Tibial nerve (tissue), 4 donors: Measurements from ENCODE around the gene CNTN5.

Experiments used
- CTCF ChIP-seq, 5 experiments: fragments of 200-600 bp in 3 of 5; fragments of 450-650 bp in 2 of 5; sonication (generic) in 3 of 5; IDR thresholded peaks; one replicate each; pipeline ENCODE4 v1.5.1; 2016 to 2019; ENCODE audit warnings: antibody characterized with exemption in 5 of 5, mild to moderate bottlenecking in 3 of 5, moderate library complexity in 2 of 5
- EP300 ChIP-seq, 2 donors: sonication (generic); formaldehyde crosslinking; IDR thresholded peaks; one replicate each; pipeline ENCODE4 v1.6.1; 2017; ENCODE audit warnings: antibody characterized with exemption in 2 of 2, mild to moderate bottlenecking in 1 of 2
- POLR2A ChIP-seq, 2 donors: fragments of 450-650 bp; IDR thresholded peaks; one replicate each; pipeline ENCODE4 v1.6.1; 2017; ENCODE audit warnings: antibody characterized with exemption in 2 of 2, mild to moderate bottlenecking in 2 of 2, moderate library complexity in 2 of 2

DNA sequence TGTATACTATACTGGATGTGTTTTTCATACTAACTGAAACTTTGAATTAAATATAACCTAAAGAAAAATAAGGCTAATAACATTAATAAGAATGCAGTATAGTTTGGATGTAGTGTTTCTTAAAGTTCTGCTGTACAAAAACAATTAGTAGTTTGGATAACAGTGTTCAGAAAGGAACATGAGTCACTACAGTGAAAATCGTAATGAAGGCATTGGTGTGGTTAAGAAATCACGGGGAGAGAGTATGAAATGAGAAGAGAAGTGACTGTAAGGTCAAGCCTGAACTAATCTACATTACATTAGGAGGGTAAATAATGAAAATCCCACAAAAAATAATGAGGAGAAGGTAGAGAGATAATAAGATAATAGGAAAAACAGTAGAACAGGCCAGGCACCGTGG lies 939.8 kb downstream of the CNTN5 start:
- no peak for TF ChIP-seq EP300 (IDR thresholded peaks at IDR 0.05)
- TF ChIP-seq CTCF (IDR thresholded peaks at IDR 0.05), result no peak
- TF ChIP-seq POLR2A (IDR thresholded peaks at IDR 0.05), result no peak
